CD14-positive monocyte (primary cell): Measurements from ENCODE around the gene GREB1. TPM values are rescaled to one million over a fixed set of nuclear protein-coding genes. Genes with fewer than 3 reads are reported as not detected.

Experiments used
- DNase-seq, 3 donors: peaks; one replicate each; pipeline ENCODE4 v3.0.0-alpha.2; 2011 to 2022
- H2AFZ ChIP-seq: 2 replicates; pipeline ENCODE4 v1.6.0; 2012; ENCODE audit warnings: mild to moderate bottlenecking, low read depth, low read length, inconsistent platforms; ENCODE audit not compliant: insufficient read depth, poor library complexity, severe bottlenecking
- H3K27ac ChIP-seq, 2 donors: 1 replicate in 1 of 2; 2 replicates in 1 of 2; pipeline ENCODE4 v1.5.1; 2012 to 2013; ENCODE audit warnings: low read length in 2 of 2, control low read depth in 1 of 2, inconsistent platforms in 1 of 2, low read depth in 1 of 2, mild to moderate bottlenecking in 1 of 2
- H3K27me3 ChIP-seq, 2 donors: one replicate each; pipeline versions ENCODE4 v1.6.0 to v1.6.1; 2011 to 2013; ENCODE audit warnings: low read length in 2 of 2; ENCODE audit not compliant: control insufficient read depth in 2 of 2, insufficient read depth in 2 of 2
- H3K36me3 ChIP-seq, 2 donors: replicated peaks in 1 of 2; 1 replicate in 1 of 2; 2 replicates in 1 of 2; pipeline versions ENCODE4 v1.5.1 to v1.6.1; 2012 to 2013; ENCODE audit warnings: low read length in 2 of 2, control low read depth in 1 of 2, inconsistent platforms in 1 of 2, mild to moderate bottlenecking in 1 of 2; ENCODE audit not compliant: insufficient read depth in 2 of 2, control insufficient read depth in 1 of 2
- H3K4me1 ChIP-seq, 2 donors: 1 replicate in 1 of 2; 2 replicates in 1 of 2; pipeline versions ENCODE4 v1.5.1 to v1.6.1; 2012 to 2013; ENCODE audit warnings: low read length in 2 of 2, control low read depth in 1 of 2, inconsistent platforms in 1 of 2, mild to moderate bottlenecking in 1 of 2, moderate library complexity in 1 of 2; ENCODE audit not compliant: insufficient read depth in 2 of 2, control insufficient read depth in 1 of 2
- H3K4me2 ChIP-seq: replicated peaks from 2 replicates; pipeline ENCODE3; 2012; ENCODE audit warnings: low read length, moderate library complexity, mild to moderate bottlenecking; ENCODE audit not compliant: poor library complexity, severe bottlenecking; ENCODE audit errors: extremely low read depth
- H3K4me3 ChIP-seq, 3 experiments: fragments of 200-600 bp in 1 of 3; sonication (generic) in 1 of 3; replicated peaks in 1 of 3; 1 replicate in 2 of 3; 2 replicates in 1 of 3; pipeline ENCODE4 v1.5.1; 2011 to 2013; ENCODE audit warnings: low read length in 3 of 3, mild to moderate bottlenecking in 3 of 3, control low read depth in 2 of 3, low read depth in 2 of 3, inconsistent platforms in 1 of 3, moderate library complexity in 1 of 3
- H3K79me2 ChIP-seq: 2 replicates; pipeline ENCODE4 v1.6.0; 2012; ENCODE audit warnings: mild to moderate bottlenecking, control low read depth, inconsistent platforms, low read length, moderate library complexity; ENCODE audit not compliant: insufficient read depth
- H3K9ac ChIP-seq: 2 replicates; pipeline ENCODE4 v1.6.0; 2017; ENCODE audit warnings: low read length, mild to moderate bottlenecking; ENCODE audit not compliant: insufficient read depth, poor library complexity, severe bottlenecking
- H3K9me3 ChIP-seq, 2 donors: replicated peaks in 1 of 2; 1 replicate in 1 of 2; 2 replicates in 1 of 2; pipeline versions ENCODE4 v1.5.1 to v1.6.1; 2012 to 2013; ENCODE audit warnings: low read length in 2 of 2, control low read depth in 1 of 2; ENCODE audit not compliant: control insufficient read depth in 1 of 2, insufficient read depth in 1 of 2
- H4K20me1 ChIP-seq: 2 replicates; pipeline ENCODE4 v1.6.0; 2012; ENCODE audit warnings: mild to moderate bottlenecking, low read length, control low read depth, moderate library complexity; ENCODE audit not compliant: insufficient read depth
- H3K27ac Mint-ChIP-seq, 7 donors: one replicate each; pipeline ENCODE4 v1.8.0; 2020; ENCODE audit warnings: mild to moderate bottlenecking in 7 of 7, mixed read lengths in 7 of 7, moderate library complexity in 6 of 7, inconsistent platforms in 2 of 7
- H3K27me3 Mint-ChIP-seq, 3 donors: one replicate each; pipeline ENCODE4 v1.8.0; 2021 to 2022; ENCODE audit warnings: low read depth in 3 of 3, mild to moderate bottlenecking in 3 of 3, mixed read lengths in 3 of 3, moderate library complexity in 3 of 3, inconsistent platforms in 1 of 3
- H3K36me3 Mint-ChIP-seq, 2 donors: one replicate each; pipeline ENCODE4 v1.8.0; 2020; ENCODE audit warnings: mixed read lengths in 2 of 2, inconsistent platforms in 1 of 2, mild to moderate bottlenecking in 1 of 2
- H3K4me1 Mint-ChIP-seq: one replicate; pipeline ENCODE4 v1.8.0; 2020; ENCODE audit warnings: mild to moderate bottlenecking, mixed read lengths
- H3K4me3 Mint-ChIP-seq, 2 donors: one replicate each; pipeline ENCODE4 v1.8.0; 2020; ENCODE audit warnings: mild to moderate bottlenecking in 2 of 2, mixed read lengths in 2 of 2, moderate library complexity in 1 of 2
- H3K9me3 Mint-ChIP-seq, 7 donors: one replicate each; pipeline ENCODE4 v1.8.0; 2020 to 2022; ENCODE audit warnings: mixed read lengths in 7 of 7, mild to moderate bottlenecking in 6 of 7, moderate library complexity in 6 of 7, inconsistent platforms in 2 of 7
- WGBS: methylation state at CpG from one replicate; pipeline ENCODE4 v1.1.5; 2013; ENCODE audit warnings: missing lambda C conversion rate; ENCODE audit not compliant: insufficient coverage; 5-methylcytosine and 5-hydroxymethylcytosine counted together
- intact Hi-C, 2 donors: fragments of 100-400 bp; cut with micrococcal nuclease; formaldehyde crosslinking; loops; one replicate each; pipeline versions ENCODE4 v1.15.0 to v1.15.1; 2023
- polyA plus RNA-seq, 3 donors: library from polyadenylated mRNA; depleted of rRNA in 1 of 3; unstranded in 2 of 3; stranded (reverse) in 1 of 3; fragments of 300-500 nt in 2 of 3; fragments of >200 nt in 1 of 3; fragmentation: Illumina TruSeq in 2 of 3; gene quantifications; 1 replicate in 2 of 3; 2 replicates in 1 of 3; pipeline ENCODE4 v1.2.3, GENCODE V29; 2012 to 2021
- TF ChIP-seq, protein P1 (sequence below): fragments of 200-600 bp; IDR thresholded peaks from one replicate; pipeline ENCODE4 v1.8.0; 2022; ENCODE audit warnings: antibody characterized with exemption, mild to moderate bottlenecking

GREB1 gene
- polyA plus RNA-seq, 3 donors = not detected

DNA sequence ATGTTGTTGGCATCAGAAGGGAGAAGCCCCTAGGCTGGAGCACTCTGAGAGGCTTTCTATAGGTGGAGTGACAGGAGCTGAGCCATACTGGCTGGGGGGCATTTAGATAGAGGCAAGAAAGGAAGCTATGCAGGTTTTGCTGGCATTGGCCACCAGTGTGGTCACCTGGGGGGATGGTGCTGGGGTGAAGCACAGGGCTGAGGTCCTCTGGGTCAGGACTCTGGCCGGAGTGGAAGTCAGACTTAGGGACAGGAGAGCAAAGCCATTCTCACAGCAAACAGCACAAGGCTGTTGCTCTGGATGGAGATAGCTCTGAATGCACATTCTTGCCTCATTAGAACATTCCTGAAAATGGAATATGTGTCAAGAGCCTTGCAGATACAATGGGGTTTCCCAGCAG is 88.8 kb downstream of the GREB1 start:
- no peak overlapping the region for H2AFZ ChIP-seq
- intact Hi-C loops = no loop called here
- Mint-ChIP-seq H3K4me1 (no peaks in the 10 kb centered on the region), H3K4me3 (no peak overlapping the region), H3K36me3 (no peaks in the 10 kb centered on the region), H3K9me3 (peaks cover 0 to 10% (median 5%) of the 10 kb centered on the region in 7 donors), H3K27me3 (peaks cover 0 to 8% (median 3%) of the 10 kb centered on the region in 3 donors), H3K27ac (no peak overlapping the region)
- no peak overlapping the region for H3K9ac ChIP-seq
- WGBS = no CpG with 5 or more reads among the region's 1 CpG
- no peaks in the 10 kb centered on the region for H3K4me1 ChIP-seq
- H3K9me3 ChIP-seq = peaks cover 7 to 8% of the 10 kb centered on the region in 2 donors
- no peaks in the 10 kb centered on the region for H3K36me3 ChIP-seq
- H3K27ac ChIP-seq = no peak overlapping the region
- DNase-seq = no peak
- no peaks in the 10 kb centered on the region for H4K20me1 ChIP-seq
- H3K79me2 ChIP-seq = no peaks in the 10 kb centered on the region
- TF ChIP-seq, protein P1, sequence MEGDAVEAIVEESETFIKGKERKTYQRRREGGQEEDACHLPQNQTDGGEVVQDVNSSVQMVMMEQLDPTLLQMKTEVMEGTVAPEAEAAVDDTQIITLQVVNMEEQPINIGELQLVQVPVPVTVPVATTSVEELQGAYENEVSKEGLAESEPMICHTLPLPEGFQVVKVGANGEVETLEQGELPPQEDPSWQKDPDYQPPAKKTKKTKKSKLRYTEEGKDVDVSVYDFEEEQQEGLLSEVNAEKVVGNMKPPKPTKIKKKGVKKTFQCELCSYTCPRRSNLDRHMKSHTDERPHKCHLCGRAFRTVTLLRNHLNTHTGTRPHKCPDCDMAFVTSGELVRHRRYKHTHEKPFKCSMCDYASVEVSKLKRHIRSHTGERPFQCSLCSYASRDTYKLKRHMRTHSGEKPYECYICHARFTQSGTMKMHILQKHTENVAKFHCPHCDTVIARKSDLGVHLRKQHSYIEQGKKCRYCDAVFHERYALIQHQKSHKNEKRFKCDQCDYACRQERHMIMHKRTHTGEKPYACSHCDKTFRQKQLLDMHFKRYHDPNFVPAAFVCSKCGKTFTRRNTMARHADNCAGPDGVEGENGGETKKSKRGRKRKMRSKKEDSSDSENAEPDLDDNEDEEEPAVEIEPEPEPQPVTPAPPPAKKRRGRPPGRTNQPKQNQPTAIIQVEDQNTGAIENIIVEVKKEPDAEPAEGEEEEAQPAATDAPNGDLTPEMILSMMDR = no peak
- H3K4me2 ChIP-seq = no peak overlapping the region
- peaks cover 0 to 2% of the 10 kb centered on the region in 2 donors for H3K27me3 ChIP-seq
- H3K4me3 ChIP-seq = no peak overlapping the region

DNA sequence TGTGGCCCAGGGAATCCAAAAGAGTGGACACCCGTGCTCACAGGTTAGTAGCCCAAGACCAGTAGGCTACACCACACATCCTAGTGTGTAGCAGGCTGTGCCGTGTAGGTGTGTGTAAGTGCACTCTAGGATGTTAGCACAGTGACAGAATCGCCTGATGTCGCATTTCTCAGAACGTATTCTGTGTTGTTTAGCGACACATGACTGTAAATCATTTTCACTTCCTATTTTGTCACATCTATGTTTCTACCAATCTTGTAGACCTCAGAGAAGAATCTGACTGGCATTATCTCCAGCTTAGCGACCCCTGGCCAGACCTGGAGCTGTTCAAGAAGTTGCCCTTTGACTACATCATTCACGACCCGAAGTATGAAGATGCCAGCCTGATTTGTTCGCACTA is 91.0 kb downstream of the GREB1 start:
- H3K9ac ChIP-seq = no peak overlapping the region
- no peaks in the 10 kb centered on the region for H3K36me3 Mint-ChIP-seq
- H3K4me3 ChIP-seq = no peak overlapping the region
- H3K4me1 ChIP-seq = no peaks in the 10 kb centered on the region
- H3K27ac ChIP-seq = no peak overlapping the region
- H3K9me3 ChIP-seq = peaks cover 7 to 9% of the 10 kb centered on the region in 2 donors
- no peak overlapping the region for H3K4me2 ChIP-seq
- intact Hi-C loops = no loop called here
- 69% methylated on average over 5 of the region's 10 CpGs for WGBS
- H3K4me1 Mint-ChIP-seq = no peaks in the 10 kb centered on the region
- TF ChIP-seq, protein P1 = no peak
- no peaks in the 10 kb centered on the region for H4K20me1 ChIP-seq
- DNase-seq = no peak
- no peak overlapping the region for H3K27ac Mint-ChIP-seq
- H2AFZ ChIP-seq = no peak overlapping the region
- H3K4me3 Mint-ChIP-seq = no peak overlapping the region
- peaks cover 0 to 2% of the 10 kb centered on the region in 2 donors for H3K27me3 ChIP-seq
- H3K27me3 Mint-ChIP-seq = peaks cover 0 to 7% (median 3%) of the 10 kb centered on the region in 3 donors
- H3K79me2 ChIP-seq = no peaks in the 10 kb centered on the region
- H3K9me3 Mint-ChIP-seq = peaks cover 1 to 15% (median 7%) of the 10 kb centered on the region in 7 donors
- H3K36me3 ChIP-seq = no peaks in the 10 kb centered on the region
